Measurements from ENCODE around the gene EIF2S2.
A peak's percentile ranks its signal among the peaks of the same experiment; 100 is the strongest.
"Not testable (repeated sequence)": the region's sequence is repeated elsewhere in the genome, so short reads cannot be mapped to it uniquely, and the experiment has no call there.

EIF2S2 gene, protein sequence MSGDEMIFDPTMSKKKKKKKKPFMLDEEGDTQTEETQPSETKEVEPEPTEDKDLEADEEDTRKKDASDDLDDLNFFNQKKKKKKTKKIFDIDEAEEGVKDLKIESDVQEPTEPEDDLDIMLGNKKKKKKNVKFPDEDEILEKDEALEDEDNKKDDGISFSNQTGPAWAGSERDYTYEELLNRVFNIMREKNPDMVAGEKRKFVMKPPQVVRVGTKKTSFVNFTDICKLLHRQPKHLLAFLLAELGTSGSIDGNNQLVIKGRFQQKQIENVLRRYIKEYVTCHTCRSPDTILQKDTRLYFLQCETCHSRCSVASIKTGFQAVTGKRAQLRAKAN

DNA sequence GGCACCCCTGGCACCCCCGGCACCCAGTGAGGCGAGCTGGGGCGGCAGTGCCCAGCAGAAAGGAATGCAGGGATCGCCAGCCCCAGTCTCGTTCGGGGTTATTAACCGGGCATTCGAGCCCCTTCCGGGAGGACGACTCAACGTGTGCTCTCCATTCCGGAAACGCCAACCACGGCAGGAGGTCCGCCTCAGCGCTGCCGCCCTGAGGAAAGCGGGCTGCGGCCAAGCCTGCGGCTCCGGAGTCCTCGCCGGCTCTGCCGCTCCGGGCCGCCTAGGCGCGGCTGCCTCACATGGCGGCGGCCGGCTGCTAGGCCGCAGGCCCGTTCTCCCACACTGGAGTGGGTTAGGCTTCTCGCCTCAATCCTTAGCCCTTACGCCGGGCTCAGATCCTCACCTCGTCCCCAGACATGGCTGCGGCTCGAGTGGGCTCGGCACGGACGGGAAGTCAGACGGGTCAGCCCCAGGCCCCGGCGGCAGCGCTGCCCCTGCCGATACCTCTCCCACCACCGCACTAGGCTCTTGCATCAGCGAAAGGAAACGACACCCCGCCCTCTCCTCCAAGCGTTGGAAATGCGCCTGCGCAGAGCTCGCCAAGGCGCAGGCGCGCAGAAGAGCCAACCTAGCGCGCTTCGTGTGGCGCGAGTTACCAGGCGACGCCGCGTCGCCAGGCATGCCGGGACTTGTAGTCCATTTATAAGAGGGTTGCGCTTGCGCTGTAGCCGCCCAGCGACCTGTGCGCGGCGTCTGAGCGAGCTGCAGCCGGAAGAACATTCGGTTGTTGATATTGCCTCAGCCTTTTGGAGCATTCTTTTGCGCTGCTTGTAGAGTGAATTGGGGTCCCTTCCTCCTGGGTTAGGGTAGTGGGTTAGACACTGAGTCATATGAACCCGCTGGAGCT, at the start of gene EIF2S2:
TSS of gene EIF2S2 (minus strand) at position 542 of the 898 bp plus-strand sequence. CDS start at position 409, 133 bp downstream.
- peak; percentile 98 for DNase-seq

DNA sequence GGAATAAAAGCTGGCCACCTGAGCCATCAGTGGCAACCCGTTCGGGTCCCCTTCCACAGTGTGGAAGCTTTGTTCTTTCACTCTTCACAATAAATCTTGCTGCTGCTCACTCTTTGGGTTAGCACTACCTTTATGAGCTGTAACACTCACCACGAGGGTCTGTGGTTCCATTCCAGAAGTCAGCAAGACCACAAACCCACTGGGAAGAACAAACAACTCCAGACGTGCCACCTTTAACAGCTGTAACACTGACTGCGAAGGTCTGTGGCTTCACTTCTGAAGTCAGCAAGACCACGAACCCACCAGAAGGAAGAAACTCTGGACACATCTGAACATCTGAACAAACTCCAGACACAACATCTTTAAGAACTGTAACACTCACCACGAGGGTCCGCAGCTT, 45.7 kb upstream of the EIF2S2 start:
- DNase-seq: not testable (repeated sequence)

DNA sequence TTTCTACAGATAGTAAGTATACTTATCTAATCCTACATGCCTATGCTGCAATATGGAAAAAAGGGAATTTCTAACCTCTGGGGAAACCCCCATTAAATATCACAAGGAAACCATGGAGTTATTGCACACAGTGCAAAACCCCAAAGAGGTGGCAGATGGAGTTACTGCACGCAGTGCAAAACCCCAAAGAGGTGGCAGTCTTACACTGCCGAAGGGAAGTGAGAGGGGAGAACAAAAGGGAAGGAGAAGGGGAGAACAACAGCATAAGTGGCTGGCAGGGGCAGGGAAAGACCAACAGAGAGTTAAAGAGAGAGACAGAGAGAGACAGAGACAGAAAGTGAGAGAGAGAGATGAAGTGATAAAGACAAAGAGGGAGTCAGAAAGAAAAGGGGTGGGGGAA, 43.8 kb upstream of the EIF2S2 start:
- no peak for DNase-seq

DNA sequence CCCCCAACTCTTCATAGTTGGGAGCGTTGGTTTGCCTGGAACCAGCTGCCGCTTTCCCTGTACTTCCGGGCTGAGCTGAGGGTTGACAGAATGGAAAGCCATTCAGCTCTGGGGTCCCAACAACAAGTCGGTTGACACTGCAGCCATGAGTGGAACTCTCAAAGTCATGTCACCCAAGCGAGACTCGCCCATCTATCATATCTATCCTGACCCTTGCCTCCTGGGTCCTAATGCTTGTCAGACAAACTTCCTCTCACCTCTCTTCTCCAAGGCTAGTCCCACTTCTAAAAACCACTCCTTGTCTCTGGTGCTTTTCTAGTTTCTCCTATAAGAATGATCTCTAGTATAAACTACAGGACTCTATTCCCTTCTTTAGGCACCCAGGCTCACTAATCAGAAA, 41.1 kb upstream of the EIF2S2 start:
- not testable (repeated sequence) for DNase-seq

GRCh38 chr20:34152073-34152472, 40.0 kb upstream of the EIF2S2 start:
- not testable (repeated sequence) for DNase-seq

GRCh38 chr20:34150306-34151000, 38.4 kb upstream of the EIF2S2 start:
- DNase-seq: no peak

DNA sequence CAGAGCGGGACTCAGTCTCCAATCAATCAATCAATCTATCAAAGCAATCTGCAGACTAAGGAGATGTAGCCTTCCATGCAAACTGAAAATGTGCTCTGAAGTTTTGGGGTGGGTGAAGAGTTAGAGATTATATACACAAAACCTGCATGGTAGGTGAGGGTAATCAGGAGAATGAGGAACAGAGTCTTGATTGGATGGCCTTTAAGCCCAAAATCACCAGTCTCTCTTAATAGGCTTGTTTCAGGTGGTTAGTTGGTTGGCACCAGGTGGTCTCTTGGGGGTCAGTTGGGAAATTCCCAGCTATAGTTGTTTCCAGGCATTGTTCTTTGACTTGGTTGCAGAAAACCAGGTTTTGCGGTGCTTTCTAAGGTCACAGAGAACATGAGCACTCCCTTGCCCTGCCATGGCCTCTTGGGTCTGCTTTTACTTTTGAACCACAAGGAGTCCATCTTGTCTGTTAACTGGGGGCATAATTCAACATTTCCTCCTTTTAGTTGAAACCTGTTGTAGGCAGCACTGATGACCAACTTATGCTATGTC, 33.3 kb upstream of the EIF2S2 start:
- no peak for DNase-seq

- no peak for DNase-seq
Measured at GRCh38 chr20:34143951-34144350, 31.9 kb upstream of the EIF2S2 start.

DNA sequence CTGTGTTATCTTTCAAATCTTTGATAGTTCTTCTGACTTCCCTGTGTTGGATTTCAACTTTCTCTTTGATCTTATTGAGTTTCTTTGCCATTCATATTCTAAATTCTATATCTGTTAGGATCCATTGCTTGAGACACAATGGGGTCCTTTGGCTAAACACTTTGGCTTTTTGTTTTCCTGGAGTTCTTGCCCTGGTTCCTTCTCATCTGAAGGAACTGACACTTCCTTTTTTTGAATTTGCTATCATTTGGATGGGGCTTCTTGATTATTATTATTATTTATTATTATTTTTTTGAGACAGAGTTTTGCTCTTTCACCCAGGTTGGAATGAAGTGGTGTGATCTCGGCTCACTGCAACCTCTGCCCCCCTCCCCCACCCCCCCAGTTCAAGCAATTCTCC, 30.1 kb upstream of the EIF2S2 start:
- DNase-seq: no peak

DNA sequence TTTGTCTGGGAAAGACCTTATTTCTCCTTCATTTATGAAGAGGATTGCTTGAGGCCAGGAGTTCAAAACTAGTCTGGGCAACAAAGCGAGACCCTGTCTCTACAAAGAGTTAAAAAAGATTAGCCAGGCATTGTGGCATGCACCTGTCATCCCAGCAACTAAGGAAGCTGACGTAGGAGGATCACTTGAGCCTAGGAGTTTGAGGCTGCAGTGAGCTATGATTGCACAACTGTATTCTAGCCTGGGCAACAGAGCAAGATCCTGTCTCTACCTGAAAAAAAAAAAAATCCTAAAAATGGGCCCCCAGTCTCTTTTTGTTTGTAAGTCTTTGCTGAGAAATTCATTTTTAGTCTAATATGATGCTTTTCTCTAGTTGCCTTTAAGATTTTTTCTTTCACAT, 29.2 kb upstream of the EIF2S2 start:
- DNase-seq: no peak

DNA sequence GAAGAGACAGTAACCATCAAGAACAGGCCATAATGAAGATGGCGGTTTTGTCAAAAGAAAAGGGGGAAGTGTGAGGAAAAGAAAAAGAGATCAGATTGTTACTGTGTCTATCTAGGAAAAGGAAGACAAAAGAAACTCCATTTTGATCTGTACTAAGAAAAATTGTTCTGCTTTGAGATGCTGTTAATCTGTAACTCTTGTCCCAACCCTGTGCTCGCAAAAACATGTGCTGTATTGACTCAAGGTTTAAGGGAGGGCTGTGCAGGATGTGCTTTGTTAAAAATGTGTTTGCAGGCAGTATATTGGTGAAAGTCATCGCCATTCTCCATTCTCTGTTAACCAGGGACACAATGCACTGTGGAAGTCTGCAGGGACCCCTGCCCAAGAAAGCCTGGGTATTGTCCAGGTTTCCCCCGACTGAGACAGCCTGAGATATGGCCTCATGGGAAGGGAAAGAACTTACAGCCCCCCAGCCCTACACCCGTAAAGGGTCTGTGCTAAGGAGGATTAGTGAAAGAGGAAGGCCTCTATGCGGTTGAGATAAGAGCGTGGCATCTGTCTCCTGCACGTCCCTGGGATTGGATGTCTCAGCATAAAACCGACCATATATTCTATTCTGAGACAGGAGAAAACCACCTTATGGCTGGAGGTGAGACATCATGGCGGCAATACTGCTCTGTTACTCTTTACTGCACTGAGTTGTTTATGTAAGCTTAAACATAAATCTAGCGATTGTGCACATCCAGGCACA, 23.7 kb upstream of the EIF2S2 start:
- not testable (repeated sequence) for DNase-seq

- not testable (repeated sequence) for DNase-seq
Measured at GRCh38 chr20:34133365-34133860, 21.4 kb upstream of the EIF2S2 start.

- DNase-seq: not testable (repeated sequence)
Measured at GRCh38 chr20:34132943-34133342, 20.9 kb upstream of the EIF2S2 start.

- DNase-seq: not testable (repeated sequence)
Measured at GRCh38 chr20:34132491-34132890, 20.4 kb upstream of the EIF2S2 start.

DNA sequence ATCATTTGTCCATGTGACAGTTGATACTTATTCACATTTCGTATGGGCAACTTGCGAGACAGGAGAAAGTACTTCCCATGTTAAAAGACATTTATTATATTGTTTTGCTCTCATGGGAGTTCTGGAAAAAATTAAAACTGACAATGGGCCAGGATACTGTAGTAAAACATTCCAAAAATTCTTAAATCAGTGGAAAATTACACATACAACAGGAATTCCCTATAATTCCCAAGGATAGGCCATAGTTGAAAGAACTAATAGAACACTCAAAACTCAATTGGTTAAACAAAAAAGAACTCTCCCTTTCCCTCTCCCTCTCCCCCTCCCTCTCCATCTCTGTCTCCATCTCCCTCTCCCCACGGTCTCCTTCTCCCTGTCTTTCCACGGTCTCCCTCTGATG, 19.4 kb upstream of the EIF2S2 start:
- no peak for DNase-seq

- peak; percentile 82 for DNase-seq
Measured at GRCh38 chr20:34129518-34130162, 17.6 kb upstream of the EIF2S2 start.

DNA sequence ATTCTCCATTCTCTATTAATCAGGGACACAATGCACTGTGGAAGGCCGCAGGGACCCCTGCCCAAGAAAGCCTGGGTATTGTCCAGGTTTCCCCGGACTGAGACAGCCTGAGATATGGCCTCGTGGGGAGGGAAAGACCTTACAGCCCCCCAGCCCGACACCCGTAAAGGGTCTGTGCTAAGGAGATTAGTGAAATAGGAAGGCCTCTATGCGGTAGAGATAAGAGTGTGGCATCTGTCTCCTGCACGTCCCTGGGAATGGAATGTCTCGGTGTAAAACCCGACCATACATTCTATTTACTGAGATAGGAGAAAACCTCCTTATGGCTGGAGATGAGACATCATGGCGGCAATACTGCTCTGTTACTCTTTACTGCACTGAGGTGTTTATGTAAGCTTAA, 15.7 kb upstream of the EIF2S2 start:
- DNase-seq: no peak

DNA sequence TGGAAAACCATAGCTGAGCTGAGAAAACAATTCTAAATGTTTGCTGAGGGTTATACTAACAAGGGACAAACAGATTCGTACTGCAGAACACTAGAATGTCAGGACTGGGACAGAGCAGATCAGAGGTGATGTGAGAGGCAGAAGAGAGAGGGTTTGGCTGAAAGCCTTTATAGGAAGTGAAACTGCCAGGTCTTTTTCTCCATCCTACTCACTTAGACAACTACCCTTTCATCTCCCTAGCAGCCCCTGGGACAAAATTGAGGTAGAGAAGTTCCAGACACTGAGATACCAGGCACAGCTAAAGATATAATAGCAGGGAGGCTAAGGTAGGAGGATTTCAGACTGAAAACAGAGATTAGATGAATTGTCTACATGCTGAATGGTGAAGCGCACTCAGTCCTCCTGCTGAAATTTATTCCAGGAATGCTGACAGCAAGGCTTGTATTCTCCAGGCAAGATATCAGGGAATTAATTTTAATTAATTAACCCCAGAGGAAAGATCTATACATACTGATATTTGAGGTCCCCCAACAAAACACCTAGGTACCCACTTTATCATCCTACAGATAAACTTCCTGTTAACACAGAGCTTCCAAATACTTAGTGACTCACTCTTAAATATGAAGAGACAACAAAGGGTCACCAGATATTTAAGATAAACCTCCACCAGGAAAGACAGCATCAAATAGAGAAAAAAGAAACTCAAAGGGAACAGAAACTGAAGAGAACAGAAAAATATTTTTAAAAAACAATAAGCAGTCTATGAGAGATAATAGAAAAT, 12.6 kb upstream of the EIF2S2 start:
- no peak for DNase-seq

GRCh38 chr20:34123309-34123708, 11.3 kb upstream of the EIF2S2 start:
- no peak for DNase-seq

GRCh38 chr20:34122274-34122980, 10.4 kb upstream of the EIF2S2 start:
- no peak for DNase-seq

Data from activated CD4-positive, alpha-beta T cell treated with anti-CD3 and anti-CD28 coated beads, Interleukin-2, Interleukin-6, amounts not matched to agents 100 ng/mL and 50 ng/mL, durations not matched to agents 16 hours and 8 hours (primary cell).